Measurements from ENCODE around the gene TMEM217.
"Not testable (repeated sequence)": the region's sequence is repeated elsewhere in the genome, so short reads cannot be mapped to it uniquely, and the experiment has no call there.

TMEM217 gene

DNA sequence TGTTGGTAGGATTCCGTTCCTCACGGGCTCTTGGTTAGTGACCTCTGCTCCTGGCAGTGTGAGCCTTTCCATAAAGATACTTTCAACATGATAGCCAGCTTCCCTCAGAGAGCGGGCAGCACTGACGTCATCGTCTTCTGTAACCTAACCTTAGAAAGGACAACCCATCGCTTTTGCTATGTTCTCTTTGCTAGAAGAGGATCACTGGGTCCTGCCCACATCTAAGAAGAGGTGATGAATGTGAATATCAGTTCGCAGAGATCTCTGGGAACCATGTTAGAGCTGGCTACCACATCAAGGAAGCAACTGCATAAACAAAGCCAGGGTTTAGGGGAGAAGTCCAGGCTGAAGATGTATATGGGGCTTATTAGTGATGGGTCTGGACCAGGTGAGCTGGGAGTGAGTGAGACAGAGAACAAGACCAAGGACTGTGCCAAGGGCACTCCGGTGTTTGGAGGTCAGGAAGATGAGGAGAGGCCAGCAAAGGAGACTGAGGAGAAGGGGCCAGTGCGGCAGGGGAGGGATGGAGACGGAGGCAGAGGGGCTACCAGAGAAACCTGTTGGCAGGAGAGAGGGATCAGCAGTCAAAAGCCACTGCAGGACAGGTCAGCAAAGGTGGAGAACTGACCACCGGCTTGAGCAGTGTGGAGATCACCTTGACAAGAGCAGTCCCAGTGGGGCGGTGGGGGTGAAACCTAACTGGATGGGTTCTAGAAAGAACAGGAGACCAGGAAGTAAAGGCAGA, 48.3 kb downstream of the TMEM217 start:
- no peak for DNase-seq

DNA sequence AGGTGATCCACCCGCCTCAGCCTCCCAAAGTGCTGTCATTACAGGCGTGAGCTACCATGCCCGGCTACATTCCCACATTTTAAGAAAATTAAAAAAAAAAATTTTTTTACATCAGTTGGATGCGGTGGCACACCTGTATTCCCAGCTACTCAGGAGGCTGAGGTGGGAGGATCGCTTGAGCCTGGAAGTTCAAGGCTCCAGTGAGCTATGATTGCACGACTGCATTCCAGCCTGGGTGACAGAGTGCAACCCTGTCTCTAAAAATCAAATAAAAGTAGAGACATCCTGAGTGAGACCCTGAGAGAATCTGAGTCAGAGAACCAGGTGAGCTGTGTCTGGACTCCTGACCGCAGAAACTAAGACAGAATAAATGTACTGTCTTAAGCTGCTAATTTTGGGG, 49.2 kb downstream of the TMEM217 start:
- no peak for DNase-seq

GRCh38 chr6:37207903-37208456, 50.0 kb downstream of the TMEM217 start:
- peak; percentile 65 to 77 for DNase-seq

DNA sequence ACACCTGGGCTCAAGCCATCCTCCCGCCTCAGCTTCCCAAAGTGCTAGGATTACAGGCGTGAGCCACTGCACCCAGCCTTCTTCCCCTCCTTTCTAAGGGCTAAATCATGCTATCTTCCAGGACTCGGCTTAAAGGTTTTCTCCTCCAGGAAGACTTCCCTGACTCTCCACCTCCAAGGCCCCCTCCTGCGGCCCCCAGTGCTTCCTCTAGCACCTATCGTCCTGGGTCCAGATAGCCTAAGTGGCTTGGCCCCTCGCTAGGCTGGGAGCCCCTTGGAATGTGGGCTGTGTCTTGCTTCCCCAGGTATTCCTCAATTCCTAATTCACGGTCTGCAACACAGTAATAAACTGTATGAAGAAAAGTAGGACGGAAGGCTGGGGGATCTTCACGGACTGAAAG, 51.3 kb downstream of the TMEM217 start:
- DNase-seq = no peak

- no peak for DNase-seq
These were observed 52.0 kb downstream of the TMEM217 start for GRCh38 chr6:37205997-37206340.

DNA sequence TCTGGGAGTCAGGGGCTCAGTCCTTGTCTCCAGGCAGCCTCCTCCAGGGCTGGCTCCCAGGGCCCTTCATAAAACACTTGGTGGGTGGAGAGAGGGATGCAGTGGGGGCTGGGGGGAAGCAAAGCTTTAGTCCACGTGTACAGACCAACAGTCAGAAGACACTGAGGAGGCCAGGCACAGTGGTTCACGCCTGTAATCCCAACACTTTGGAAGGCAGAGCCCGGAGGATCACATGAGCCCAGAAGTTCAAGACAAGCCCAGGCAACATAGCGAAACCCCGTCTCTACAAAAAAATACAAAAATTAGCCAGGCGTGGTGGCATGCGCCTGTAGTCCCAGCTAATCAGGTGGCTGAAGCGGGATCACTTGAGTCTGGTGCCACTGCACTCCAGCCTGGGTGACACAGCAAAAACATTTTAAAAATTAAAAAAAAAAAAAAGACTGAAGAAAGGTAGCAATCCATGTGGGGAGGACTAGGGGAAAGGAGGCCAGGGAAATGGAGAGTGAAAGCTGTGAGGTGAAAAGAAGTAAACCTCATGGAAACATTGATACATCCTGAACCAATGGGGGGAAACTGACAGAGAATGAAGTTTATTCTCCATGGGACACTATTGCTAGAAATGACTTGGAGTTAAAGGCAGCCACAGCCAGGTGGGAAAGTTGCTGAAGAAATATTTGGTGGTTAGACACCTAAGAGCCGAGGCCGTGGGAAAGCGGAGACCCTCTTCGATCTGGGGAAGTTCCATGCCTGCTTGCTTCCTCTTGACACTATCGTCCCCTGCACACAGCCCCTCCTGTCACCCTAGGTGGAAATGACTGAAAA, 52.6 kb downstream of the TMEM217 start:
- DNase-seq = no peak

GRCh38 chr6:37204014-37204751, 53.8 kb downstream of the TMEM217 start:
- no peak for DNase-seq

DNA sequence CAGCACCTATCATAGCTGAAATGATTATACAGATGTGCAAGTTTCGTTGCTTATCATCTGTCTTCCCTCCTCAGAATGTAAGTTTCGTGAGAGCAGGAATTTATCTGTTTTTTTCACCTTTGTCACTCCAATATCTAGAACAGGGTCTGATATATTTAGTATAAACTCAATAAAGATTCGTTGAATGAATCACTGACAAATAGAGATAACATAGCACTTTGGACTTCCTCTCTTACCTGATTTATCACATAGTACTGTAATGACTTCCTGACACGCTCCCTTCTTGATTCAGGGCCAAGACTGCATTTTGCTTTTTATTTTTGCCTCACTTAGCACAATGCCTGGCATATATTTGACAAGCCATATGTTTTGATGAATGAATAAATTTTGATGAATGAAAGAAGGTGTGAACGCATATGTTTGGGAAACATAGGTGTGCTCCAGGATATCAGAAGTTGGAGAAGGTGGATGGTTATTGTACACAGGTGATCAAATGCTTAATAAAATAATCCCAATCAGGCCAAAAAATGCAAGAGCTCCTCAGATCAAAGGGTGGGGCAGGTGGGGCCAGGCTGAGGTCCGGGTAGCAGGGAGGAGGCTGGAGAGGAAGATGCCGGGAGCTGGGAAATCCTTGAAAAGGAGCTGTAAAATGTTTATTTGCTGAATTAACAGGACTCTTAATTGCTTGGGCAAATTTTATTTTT, 55.0 kb downstream of the TMEM217 start:
- peak in 1 of 2 donors; percentile 70 for DNase-seq

DNA sequence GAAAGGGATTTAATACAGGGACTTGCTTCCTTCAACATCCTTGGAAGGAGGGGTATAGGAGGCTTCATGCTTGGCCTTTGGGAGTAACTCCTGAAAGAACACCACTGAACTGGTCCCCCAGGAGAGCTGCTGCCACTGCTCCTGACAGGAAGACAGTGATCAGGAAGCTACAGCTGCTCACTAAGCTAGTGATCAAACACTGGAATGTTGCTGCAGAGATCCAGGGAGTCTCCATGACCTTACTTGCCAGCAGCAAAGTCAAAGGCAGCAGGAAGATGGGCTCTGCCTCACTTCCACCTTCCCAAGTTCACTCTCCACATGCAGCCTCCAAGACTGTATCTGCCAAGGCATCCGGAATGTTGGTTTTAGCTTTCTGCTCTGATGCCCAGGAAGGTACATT, 56.2 kb downstream of the TMEM217 start:
- DNase-seq = no peak

DNA sequence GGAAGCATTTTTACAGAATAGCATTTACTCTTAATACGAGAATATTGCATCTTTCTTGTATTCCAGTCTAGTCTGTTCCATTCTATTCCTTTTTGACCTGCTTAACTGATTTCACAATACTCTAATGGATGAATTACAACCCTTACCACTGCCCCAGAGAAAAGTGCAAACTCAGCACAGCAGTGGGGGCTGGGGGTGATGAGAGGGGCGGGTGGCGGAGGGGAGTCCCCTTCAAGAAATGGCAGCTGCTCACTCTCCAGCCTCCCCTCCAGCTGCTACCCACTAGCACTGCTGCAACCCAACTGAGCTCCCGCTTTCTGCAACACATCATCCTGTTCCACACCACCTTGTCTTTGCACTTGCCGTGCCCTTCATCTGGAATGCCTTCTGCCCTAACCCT, 57.9 kb downstream of the TMEM217 start:
- DNase-seq = no peak

DNA sequence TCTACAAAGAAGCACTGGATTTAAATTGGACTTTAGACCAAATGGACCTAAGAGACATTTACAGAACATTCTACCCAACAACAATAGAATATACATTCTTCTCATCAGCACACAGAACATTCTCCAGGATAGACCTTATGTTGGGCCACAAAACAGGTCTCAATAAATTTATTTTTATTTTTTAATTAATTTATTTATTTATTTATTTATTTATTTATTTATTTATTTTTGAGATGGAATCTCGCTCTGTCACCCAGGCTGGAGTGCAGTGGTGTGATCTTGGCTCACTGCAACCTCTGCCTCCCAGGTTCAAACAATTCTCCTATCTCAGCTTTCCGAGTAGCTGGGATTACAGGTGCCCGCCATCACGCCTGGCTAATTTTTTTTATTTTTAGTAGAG, 61.5 kb downstream of the TMEM217 start:
- DNase-seq = not testable (repeated sequence)

DNA sequence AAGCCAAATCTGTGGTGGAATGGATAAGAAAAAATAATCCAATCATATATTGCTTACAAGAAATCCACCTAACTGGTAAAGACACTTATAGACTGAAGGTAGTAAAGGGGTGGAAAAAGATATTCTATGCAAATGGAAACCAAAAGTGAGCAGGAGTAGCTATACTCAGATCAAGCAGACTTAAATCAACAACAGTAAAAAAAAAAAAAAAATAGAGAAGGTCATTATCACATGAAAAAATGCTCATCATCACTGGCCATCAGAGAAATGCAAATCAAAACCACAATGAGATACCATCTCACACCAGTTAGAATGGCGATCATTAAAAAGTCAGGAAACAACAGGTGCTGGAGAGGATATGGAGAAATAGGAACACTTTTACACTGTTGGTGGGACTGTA, 63.1 kb downstream of the TMEM217 start:
- not testable (repeated sequence) for DNase-seq

GRCh38 chr6:37192666-37193065, 65.3 kb downstream of the TMEM217 start:
- DNase-seq = no peak

DNA sequence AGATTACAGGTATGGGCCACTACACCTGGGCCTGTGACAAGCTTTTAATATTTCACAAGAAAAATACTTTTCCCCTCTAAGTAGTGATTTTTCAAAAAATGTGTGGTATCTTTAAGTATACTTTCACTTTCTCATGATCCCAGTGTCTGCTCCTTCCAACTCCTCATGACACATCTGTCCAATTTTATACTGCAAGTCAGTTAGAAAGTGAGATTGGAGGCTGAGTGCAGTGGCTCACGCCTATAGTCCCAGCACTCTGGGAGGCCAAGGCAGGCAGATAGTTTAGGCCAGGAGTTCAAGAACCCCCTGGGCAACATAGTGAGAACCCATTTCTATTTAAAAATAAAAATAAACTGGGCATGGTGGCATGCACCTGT, 67.8 kb downstream of the TMEM217 start:
- DNase-seq = no peak

GRCh38 chr6:37188962-37189510, 68.9 kb downstream of the TMEM217 start:
- no peak for DNase-seq

DNA sequence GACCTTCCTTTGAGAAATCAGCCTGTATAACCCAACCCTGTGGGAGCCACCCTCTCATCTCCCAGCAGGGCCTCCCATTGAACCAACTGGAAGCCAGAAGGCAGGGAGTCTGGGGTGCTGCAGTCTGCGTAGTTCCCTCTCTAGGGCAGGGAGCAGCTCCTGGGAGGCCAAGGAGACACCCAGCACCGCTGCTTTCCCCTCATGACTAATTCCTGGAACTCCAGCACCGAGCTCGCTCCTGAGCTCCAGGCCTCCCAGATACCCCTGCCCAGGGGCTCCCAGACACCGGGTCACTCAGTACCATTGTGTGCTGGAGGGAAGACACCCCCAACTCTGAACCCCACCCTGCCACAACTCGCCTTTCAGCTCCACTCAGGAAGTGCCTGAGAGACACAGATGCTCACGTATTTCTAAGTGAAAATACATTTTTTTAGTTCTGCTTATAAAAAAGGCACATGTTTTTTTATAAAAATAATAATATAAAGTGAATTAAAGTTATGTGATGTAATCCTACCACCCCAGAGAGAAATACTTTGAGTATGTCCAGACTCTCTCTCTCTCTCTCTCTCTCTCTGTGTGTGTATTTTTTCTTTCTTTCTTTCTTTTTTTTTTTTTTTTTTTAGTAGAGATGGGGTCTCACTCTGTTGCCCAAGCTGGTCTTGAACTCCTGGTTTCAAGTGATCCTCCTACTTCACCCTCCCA, 70.5 kb downstream of the TMEM217 start:
- no peak for DNase-seq

DNA sequence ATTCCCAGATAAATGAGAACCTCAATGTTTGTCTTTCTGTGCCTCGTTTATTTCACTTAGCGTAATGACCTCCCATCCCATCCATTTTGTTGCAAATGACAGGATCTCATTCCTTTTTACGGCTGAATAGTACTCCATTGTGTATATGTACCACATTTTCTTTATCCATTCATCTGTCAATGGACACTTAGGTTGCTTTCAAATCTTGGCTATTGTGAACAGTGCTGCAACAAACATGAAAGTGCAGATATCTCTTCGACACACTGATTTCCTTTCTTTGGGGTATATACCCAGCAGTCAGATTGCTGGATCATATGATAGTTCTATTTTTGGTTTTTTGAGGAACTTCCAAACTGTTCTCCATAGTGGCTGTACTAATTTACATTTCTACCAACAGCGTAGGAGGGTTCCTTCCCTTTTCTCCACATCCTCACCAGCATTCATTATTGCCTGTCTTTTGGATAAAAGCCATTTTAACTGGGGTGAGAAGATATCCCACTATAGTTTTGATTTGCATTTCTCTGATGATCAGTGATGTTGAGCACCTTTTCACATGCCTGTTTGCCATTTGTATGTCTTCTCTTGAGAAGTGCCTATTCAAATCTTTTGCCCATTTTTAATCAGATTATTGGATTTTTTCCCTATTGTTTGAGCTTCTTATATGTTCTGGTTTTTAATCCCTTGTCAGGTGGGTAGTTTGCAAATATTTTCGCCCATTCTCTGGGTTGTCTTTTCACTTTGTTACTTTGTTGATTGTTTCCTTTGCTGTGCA, 71.8 kb downstream of the TMEM217 start:
- DNase-seq = peak in 1 of 2 donors; percentile 59

DNA sequence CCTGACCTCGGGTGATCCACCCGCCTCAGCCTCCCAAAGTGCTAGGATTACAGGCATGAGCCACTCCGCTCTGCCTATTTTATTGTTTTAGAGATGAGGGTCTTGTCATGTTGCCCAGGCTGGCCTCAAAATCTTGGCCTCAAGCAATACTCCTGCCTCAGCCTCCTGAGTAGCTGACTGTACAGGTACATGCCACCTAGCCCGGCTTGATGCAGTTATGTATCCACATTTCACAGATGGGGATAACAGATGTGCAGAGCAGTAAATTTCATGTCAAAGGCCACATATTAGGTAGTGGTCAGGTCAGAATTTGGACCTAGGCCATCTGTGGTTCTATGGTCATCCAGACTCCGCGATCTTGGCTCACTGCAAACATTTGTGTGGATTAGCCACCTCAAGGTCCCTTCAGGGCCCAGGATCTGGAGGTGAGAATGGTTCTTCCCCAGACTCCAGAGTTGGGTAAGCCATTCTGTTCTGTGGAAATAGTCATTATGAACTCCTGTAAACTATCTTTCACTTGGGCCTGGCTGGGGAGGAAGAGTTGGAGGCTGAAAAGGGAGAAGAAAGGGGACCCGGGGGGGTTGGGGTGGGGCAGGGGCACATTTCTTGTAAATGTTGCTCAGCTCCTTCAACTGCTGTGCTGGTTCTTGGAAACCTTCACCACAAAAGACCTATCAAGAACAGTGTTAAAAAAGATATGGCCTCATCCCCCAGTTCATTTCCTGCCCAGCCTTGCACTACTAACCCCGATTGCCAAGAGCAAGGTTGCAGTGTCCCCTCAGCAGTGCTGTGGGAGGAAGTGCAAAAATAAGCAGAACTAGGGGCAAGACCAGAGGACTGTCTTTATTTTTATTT, 75.0 kb downstream of the TMEM217 start:
- peak; percentile 24 to 92 for DNase-seq

DNA sequence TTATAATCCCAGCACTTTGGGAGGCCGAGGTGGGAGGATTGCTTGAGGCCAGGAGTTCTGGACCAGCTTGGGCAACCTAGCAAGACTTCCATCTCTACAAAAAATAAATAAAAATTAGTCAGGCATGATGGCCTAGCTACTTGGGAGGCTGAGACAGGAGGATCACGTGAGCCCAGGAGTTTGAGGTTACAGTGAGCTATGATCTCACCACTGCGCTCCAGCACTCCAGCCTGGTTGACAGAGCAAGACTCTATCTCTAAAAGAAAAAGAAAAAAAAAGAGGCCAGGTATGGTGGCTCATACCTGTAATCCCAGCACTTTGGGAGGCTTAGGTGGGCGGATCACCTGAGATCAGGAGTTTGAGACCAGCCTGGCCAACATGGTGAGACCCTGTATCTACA, 77.3 kb downstream of the TMEM217 start:
- DNase-seq = not testable (repeated sequence)

DNA sequence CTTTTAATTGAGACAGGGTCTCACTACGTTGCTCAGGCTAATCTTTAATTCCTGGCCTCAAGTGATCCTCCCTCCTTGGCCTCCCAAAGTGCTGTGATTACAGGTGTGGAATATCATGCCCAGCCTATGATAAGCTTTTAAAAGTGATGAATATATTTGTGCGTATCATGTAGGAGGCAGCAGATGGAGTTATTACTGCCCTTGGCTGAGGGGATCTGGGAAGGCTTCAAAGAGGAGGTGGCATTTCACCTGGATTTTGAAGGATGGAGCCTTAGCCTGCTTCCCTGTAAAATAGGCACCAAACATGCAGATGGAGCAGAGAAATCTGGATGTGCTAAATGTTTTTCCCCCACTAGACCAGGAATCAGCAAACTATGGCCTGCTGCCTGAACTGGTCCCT, 77.9 kb downstream of the TMEM217 start:
- DNase-seq = no peak
